Right renal pelvis (tissue), 4 donors: ENCODE results near the gene DNAH2. TPM values are rescaled to one million over a fixed set of nuclear protein-coding genes. Genes with fewer than 3 reads are reported as not detected.

Experiments
- DNase-seq, 4 donors: peaks; one replicate each; pipeline ENCODE4 v3.0.0-alpha.2; 2013; ENCODE audit warnings: low read depth in 4 of 4, low spot score in 3 of 4, missing footprints in 1 of 4
- polyA plus RNA-seq, 4 donors: library from polyadenylated mRNA; unstranded; fragments of 120-200 nt; gene quantifications; one replicate each; pipeline ENCODE4 v1.2.1, GENCODE V29; 2013; ENCODE audit not compliant: insufficient read length in 4 of 4

Gene DNAH2
- polyA plus RNA-seq, 4 donors = 0.28 to 0.45 (median 0.37) TPM

DNA sequence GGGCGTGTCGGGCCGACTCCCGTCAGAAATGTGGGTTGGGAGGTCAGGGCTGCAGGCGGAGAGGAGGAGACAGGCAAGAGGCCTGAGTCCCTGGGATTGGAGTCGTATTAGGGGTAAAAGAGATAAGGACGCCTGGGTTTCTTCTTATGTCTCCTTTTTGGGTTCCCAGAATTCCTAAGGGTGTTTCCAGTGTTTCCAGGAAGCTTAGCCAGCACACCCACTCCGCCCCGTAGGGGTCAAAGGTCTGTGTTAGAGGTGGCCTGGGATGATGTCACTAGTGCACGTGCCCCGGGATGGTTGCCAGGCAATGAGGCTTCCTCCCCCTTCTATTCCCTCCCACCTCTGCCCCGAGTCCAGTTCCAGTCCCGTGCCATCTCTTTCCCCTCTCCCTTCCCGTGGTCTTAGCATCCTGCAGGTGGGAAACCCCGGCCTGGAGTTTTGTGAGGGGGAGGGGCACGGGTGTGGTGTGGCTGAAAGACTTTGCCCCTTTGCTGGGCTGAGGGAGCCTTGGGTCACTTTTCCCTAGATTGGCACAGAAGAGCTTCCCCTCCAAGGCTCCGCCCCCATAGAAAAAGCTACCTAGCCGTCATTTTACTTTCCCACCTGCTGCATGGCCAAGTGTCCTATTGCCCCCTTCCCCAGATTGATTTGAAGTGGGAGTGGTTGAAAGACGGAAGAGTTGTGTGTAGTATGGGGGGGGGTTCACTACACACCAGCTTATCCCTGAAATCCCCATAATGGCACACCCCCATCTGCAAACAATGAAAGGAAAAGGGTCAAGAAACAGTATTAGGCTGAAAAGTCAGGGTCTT, 119.3 kb downstream of the DNAH2 start:
- DNase-seq = peak; percentile 80 to 91 (median 87)

DNA sequence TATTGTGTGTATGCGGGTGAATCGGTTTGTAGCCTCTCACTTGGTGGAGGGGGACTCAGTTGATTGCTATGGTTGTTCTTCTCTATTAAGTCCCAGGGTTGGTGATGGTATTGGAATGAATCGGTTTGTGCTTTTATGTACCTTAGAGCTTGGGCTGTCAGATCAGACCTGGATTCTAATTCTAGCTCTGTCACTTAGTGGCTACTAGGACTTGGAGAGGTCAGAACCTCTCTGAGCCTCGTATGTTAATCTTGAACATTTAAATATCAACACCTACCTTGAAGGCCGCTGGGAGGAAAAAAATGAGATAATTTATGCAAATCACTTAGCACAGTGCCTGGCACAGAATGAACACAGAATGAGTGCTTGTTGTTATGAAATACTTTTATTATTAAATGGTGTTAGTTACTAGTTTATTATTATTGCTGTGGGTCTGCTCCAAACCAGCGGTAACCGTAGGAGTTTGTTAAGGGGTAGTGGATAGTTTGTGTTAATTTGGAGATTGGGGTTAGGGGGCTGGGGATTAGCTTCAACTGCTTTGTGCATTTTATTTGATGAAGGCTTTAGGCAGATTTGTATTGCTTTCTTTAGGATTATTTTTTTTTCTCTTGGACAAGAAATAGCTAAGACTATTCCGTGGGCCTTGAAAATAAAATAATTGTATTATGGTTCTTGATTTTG, 120.0 kb downstream of the DNAH2 start:
- no peak for DNase-seq

- peak in 1 of 4 donors; percentile 63 for DNase-seq
These were observed 120.8 kb downstream of the DNAH2 start for GRCh38 chr17:7838090-7839075.

DNA sequence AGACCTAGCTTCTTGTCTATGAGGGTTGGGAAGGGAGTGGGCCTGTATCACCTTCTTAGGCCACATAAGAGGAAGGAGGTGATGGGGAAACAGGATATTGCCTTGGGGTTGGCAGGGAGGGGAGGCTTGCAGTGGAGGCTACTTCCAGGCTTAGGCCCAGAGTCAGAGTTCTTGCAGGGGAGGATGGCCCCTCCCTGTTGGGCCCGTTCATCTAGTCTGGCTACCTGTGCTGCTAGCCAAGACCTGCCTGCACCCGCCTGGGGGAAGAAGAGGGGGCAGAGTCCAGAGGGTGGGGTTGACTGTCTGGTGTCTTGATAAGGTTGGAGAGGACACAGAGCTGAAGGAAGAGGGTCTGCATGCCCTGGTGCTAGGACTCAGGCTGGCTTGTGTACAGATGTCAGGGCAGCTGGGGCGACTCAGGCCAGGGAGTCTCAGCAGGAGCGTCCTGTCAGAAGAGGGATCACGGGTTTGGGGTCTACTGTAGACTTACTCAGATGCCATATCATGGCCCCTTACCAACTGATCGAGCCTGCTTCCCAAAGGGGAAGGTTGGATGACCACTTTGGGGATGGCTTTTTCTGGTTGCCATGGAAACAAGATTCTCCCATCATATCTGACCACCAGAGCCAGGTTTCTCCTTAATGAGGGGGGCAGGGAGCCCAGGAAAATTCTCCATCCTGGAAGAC, 121.8 kb downstream of the DNAH2 start:
- no peak for DNase-seq

DNA sequence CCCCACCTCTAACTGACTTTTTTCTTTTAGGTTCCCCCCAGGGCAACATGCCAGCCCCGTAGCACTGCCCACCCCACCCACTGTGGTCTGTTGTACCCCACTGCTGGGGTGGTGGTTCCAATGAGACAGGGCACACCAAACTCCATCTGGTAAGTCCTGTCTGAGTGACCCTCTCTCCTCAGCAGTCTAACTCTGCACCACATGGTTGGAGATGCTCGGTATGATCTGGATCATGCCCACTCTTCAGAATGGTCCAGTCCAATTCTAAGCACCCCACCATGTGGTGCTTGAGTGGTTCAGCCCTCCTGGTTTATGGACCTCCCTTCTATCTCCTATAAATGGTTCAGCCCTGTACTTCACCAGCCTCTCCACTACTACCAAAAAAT, 122.3 kb downstream of the DNAH2 start:
- DNase-seq = no peak

DNA sequence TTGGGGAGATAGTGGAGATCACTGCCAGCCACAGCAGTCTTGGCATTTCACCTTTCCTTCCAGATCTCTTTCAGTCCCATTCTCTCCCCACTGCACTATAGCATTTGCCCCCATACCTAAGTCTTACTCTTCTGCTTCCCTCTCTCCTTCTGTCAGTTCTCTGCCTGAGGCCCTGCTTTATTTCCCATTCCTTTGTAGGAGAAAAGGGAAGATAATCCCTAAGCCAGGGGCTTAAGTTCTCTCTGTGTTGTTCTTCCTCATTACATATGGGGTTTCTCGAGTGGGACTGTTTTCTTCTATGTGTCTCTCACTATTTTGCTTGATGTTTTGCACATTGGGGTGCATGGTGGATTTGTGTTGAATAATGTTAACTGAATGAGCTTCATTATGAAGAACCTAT, 122.9 kb downstream of the DNAH2 start:
- DNase-seq = no peak

DNA sequence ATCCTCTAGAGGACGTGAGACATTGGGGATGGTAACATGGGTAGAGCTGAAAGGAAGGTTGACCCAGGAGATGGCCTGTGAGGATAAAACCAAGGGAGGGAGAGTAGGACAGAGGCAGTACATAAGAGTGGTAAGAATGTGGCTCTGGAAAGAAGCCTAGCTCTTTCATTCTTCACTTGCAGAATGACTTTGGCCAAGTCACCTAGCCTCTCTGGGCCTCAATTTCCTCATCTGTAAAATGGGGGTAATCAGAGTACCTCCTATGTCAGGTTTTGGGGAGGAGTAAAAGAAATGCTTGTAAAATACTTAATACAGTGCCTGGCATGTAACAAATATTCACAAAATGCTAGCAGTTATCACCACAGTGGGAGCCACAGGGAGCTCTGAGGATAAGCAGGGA, 123.3 kb downstream of the DNAH2 start:
- DNase-seq = no peak

DNA sequence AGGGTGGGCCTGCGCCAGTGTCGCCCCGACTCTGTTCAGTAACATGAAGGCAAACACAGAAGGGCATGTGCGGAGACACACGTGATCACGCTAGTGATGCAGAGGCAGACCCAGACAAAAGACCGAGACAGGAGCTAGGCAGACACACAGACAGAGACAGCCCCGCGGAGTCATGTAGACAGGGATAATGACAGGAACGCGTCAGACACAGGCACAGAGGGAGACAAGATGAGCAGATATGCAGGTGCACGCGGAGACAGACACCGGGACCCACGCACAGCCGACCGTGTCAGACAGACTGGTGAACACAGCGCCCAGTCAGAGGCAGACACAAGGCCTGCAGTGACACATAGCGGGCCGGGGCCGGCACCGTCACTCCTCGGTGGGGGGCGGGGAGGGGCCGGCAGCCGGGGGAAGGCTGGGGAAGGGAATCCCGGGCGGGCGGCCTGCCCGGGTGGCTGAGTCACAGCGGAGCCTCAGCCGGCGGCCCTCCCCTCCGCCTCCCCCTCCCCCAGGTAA, 123.9 kb downstream of the DNAH2 start:
- DNase-seq = no peak

GRCh38 chr17:7841915-7842379, 124.4 kb downstream of the DNAH2 start:
- peak in 2 of 4 donors; percentile 84 to 90 for DNase-seq

GRCh38 chr17:7842380-7843256, 125.1 kb downstream of the DNAH2 start:
- DNase-seq = no peak

- DNase-seq = no peak
These were observed 125.7 kb downstream of the DNAH2 start for GRCh38 chr17:7843257-7843535.

GRCh38 chr17:7843536-7844291, 126.2 kb downstream of the DNAH2 start:
- DNase-seq = peak in 2 of 4 donors; percentile 70 to 71

DNA sequence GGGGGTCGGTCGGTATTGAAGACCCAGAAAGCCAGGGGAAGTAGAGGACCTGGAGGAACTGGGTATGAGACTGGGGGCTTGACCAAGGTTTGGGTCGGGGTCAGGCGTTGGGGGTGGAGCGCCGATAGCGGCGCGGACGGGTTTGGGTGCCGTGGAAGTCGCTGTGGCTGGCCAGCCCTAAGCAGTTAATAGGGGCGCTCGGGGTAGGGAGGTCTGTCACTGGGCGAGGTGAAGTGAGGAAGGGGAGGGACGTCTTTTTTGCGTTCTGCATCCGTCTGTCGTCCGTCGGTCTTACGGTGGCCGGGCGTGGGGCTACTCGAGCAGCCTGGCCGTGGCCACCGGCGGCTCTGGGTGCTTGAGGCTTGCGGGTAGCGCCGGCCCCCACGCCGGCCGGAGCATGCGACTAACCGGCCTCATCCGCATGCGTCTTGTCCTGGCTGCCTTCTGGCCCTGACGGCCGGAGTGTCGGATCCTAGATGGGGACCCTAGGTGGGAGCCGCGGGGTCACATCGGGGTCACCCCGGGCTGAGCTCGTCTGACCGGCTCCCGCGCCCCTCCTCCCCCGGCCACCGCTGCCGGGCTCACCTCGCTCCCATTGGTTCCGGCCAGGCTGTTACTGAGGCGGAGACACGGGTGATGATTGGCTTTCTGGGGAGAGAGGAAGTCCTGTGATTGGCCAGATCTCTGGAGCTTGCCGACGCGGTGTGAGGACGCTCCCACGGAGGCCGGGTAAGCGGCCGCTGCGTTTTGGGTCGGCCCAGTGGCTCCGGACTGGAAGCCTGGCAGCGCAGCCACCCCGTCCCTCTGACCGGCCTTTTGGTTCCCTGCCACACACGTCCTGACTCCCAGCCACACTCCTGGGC, 127.0 kb downstream of the DNAH2 start:
- DNase-seq = peak in 2 of 4 donors; percentile 83 to 84

DNA sequence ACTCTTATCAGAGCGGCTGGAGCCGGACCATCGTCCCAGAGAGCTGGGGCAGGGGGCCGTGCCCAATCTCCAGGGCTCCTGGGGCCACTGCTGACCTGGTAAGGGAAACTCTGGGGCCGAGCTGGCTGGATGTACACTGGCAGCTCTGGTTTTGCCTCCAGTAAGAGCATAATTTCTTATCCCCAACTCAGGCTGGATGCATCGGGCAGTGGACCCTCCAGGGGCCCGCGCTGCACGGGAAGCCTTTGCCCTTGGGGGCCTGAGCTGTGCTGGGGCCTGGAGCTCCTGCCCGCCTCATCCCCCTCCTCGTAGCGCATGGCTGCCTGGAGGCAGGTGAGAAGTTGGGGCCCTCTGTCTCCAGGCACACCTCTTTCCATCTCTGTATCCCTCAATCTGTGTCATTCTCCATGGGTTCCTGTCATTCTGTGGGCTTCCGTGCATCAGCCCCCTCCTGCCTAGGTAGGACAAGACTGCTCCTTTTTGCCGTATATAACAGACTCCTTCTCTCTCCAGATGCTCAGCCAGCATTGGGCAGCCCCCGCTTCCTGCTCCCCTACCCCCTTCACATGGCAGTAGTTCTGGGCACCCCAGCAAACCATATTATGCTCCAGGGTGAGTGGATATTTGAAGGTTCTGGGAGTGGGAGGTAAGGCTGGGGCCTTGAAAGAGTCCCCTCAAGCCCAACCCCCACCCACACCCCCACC, 128.0 kb downstream of the DNAH2 start:
- no peak for DNase-seq

DNA sequence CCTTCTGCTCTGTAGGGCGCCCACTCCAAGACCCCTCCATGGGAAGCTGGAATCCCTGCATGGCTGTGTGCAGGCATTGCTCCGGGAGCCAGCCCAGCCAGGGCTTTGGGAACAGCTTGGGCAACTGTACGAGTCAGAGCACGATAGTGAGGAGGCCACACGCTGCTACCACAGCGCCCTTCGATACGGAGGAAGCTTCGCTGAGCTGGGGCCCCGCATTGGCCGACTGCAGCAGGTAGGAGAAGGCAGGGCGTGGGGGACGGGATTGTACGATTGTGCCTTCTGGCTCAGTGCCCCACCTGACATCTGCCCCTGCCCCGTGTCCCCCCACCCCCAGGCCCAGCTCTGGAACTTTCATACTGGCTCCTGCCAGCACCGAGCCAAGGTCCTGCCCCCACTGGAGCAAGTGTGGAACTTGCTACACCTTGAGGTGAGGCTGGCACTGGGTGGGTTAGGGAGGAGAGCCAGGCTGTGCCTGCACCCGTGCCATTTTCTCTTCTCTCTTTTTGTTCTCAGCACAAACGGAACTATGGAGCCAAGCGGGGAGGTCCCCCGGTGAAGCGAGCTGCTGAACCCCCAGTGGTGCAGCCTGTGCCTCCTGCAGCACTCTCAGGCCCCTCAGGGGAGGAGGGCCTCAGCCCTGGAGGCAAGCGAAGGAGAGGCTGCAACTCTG, 128.7 kb downstream of the DNAH2 start:
- DNase-seq = no peak
